Mesenteric fat pad (tissue), 1 donor: ENCODE results near the gene ARHGAP15. TPM values are rescaled to one million over a fixed set of nuclear protein-coding genes. Genes with fewer than 3 reads are reported as not detected.

Experiments
- DNase-seq: peaks from one replicate; pipeline ENCODE4 v3.0.0-alpha.2; 2020; ENCODE audit warnings: low spot score
- total RNA-seq: library from RNA; stranded (reverse); fragmentation: NEBNext Ultra II Directional; extraction: Animal tissue kit (Norgen Biotek cat#: 25700); gene quantifications from one replicate; pipeline ENCODE4 v1.2.1, GENCODE V29; 2021
- donor health status: DM: yes; HTN: yes; CAD: no.

ARHGAP15 gene
- total RNA-seq, 1 donor from 2014 or later: 11.6 TPM

GRCh38 chr2:143615562-143615961 lies 486.3 kb downstream of the ARHGAP15 start:
- DNase-seq: no peak

- DNase-seq: no peak
Measured at GRCh38 chr2:143616452-143616851, 487.2 kb downstream of the ARHGAP15 start.

GRCh38 chr2:143617803-143618415 lies 488.7 kb downstream of the ARHGAP15 start:
- DNase-seq: no peak

GRCh38 chr2:143622106-143622505 lies 492.9 kb downstream of the ARHGAP15 start:
- DNase-seq: no peak

GRCh38 chr2:143623231-143623908 lies 494.2 kb downstream of the ARHGAP15 start:
- DNase-seq: no peak

GRCh38 chr2:143623909-143624260 lies 494.7 kb downstream of the ARHGAP15 start:
- no peak for DNase-seq

- DNase-seq: no peak
Measured at GRCh38 chr2:143629340-143629739, 500.1 kb downstream of the ARHGAP15 start.

- no peak for DNase-seq
Measured at GRCh38 chr2:143632751-143633374, 503.6 kb downstream of the ARHGAP15 start.

GRCh38 chr2:143633419-143633818 lies 504.2 kb downstream of the ARHGAP15 start:
- DNase-seq: no peak

GRCh38 chr2:143635302-143635701 lies 506.1 kb downstream of the ARHGAP15 start:
- no peak for DNase-seq

GRCh38 chr2:143635936-143636335 lies 506.7 kb downstream of the ARHGAP15 start:
- DNase-seq: no peak

GRCh38 chr2:143640826-143641225 lies 511.6 kb downstream of the ARHGAP15 start:
- DNase-seq: no peak

- DNase-seq: no peak
Measured at GRCh38 chr2:143645921-143646645, 516.9 kb downstream of the ARHGAP15 start.

GRCh38 chr2:143649226-143649740 lies 520.1 kb downstream of the ARHGAP15 start:
- no peak for DNase-seq

GRCh38 chr2:143652692-143653091 lies 523.5 kb downstream of the ARHGAP15 start:
- DNase-seq: no peak

GRCh38 chr2:143668234-143668633 lies 539.0 kb downstream of the ARHGAP15 start:
- DNase-seq: no peak

GRCh38 chr2:143674051-143674450 lies 544.8 kb downstream of the ARHGAP15 start:
- DNase-seq: no peak

- DNase-seq: no peak
Measured at GRCh38 chr2:143675021-143675420, 545.8 kb downstream of the ARHGAP15 start.

GRCh38 chr2:143679617-143680016 lies 550.4 kb downstream of the ARHGAP15 start:
- no peak for DNase-seq

- DNase-seq: no peak
Measured at GRCh38 chr2:143680885-143681405, 551.7 kb downstream of the ARHGAP15 start.

GRCh38 chr2:143682436-143683055 lies 553.3 kb downstream of the ARHGAP15 start:
- DNase-seq: no peak
